Activated gamma-delta T cell treated with Interleukin-2 at 50 U/mL for 16 hours (primary cell): ENCODE data around the gene ERC1.
"Not testable (repeated sequence)": the region's sequence is repeated elsewhere in the genome, so short reads cannot be mapped to it uniquely, and the experiment has no call there.

Experiments used
- DNase-seq: peaks from one replicate; pipeline ENCODE4 v3.0.0-alpha.2; 2020

Gene ERC1

GRCh38 chr12:1080520-1081223 is 89.6 kb downstream of the ERC1 start:
- DNase-seq, result no peak

DNA sequence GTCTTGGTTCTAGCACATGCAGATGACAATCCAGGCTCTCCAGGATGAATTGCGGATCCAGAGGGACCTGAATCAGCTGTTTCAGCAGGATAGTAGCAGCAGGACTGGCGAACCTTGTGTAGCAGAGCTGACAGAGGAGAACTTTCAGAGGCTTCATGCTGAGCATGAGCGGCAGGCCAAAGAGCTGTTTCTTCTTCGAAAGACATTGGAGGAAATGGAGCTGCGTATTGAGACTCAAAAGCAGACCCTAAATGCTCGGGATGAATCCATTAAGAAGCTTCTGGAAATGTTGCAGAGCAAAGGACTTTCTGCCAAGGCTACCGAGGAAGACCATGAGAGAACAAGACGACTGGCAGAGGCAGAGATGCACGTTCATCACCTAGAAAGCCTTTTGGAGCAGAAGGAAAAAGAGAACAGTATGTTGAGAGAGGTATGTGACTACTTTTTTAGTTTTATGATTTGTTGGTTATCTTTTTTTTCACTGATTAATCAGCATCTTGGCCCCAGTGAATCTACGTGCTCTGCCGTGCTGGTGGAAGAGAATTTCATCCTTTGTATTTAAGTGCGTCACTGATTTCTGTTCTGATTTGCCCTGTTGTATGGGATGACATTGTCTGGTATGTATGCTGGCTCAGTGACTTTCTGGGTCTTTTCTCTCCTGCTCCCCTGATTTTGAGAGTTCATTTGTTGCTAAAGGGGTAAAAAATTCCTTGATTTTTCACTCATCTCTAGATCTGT is 92.3 kb downstream of the ERC1 start:
- no peak for DNase-seq

GRCh38 chr12:1083889-1084262 is 92.9 kb downstream of the ERC1 start:
- no peak for DNase-seq

DNA sequence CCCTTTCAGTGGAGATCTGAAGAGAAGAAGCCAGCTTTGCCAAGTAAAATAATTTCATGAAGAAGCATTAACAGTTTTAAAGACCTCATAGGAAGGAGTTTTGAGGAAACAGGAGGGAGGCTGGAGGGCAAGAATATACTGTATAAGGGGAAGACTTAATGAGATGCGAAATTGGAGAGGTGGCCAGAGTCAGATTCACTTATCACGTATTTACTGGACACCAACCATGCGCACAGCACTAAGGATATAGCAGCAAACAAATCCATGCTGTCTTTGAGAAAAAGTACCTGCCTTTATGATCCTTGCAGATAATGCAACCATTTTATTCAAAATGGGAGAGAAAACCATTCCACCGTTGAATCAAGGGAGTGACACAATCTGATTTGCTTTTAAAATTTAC is 100.3 kb downstream of the ERC1 start:
- no peak for DNase-seq

DNA sequence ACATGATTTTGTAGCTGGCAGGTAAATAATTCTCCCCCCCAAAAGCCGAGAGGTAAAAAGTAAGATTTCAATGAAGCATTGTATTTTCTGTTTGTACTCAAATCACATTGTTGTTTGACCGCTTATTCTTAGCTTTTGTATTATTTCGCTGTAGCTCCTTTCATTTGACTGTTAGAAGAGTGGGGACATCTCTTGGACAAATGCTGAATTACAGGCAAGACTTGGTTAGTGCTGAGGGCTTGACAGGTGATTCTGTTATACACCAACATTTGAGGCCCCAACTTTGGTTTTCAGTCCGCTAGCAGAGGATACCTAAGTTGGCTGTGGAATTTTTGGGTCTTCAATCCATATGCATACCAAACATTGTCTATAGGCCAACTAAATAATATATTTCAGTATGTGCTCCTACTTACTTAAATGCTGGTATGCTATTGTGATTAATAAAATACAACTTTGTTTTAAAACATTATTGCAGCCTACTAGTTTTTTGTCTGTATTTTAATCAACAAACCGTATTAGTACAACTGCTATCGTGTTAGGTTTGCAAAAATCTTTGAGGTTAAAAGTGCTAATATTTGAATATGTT is 102.2 kb downstream of the ERC1 start:
- peak; percentile 26 for DNase-seq

DNA sequence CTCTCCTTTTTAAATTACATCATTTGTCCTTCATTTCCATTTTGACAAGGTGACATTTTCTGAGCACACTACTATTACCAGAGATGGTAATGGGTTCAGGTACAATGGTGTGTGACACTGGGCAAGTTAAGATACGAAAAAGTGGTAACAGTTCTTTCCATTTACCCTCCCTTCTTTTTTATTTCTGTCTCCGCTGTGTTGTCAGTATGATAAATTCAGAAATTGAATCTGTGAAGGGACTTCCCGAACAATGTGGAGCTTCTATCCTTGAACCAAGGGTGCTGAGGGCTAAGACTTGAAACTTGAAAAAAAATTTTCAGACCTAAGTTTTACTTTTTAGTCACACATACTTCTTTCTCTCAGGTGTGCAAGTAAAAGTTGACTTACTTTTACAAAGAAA is 103.7 kb downstream of the ERC1 start:
- DNase-seq, result no peak

GRCh38 chr12:1099158-1099557 is 108.1 kb downstream of the ERC1 start:
- DNase-seq, result no peak

- DNase-seq, result not testable (repeated sequence)
Measured at GRCh38 chr12:1099618-1100017, 108.6 kb downstream of the ERC1 start.

GRCh38 chr12:1102115-1102514 is 111.1 kb downstream of the ERC1 start:
- no peak for DNase-seq

DNA sequence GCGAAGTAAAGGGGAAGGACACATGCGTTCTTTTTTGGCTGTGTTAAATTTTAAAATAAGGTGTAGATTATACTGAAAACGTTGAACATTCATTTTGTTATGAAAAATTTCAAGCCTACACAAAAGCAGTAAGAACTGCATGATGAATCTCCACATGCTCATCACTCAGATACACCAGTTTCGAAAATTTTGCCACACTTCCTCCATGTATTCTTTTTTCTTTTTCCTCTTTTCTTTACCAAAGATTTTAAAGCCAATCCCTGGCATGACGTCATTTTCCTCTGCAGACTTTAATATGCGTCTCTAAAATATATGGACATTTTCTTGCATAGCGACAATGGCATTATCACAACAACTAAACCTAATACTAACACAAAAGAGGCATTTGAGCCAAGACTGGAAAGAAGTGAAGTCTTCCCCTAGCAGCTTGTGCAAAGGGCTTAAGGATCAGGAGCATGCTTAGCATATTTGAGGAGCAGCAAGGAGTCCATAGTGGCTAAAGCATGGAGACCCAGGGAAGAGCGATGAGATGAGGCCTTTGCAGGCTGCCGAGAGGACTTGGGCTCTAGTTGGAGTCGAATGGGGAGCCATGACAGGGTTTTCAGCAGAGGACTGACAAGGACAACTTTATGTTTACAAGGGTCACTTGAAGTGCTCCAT is 111.9 kb downstream of the ERC1 start:
- DNase-seq, result no peak

DNA sequence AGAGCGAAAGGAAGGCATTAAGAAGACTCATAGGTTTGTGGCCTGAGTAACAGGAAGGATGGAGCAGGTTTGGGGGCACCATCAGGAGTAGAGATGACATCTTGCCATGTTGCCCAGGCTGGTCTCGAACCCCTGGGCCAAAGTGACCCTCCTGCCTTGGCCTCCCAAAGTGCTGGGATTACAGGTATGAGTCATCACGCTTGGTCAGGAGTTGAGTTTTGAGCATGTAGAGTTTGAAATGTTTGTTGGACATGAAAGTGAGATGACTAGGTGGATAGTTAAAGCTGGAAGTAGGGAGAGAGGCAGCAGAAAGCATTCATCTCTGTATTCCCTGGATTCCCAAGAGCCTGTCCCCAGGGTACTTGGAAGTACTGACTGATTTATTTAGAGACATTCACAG is 112.6 kb downstream of the ERC1 start:
- no peak for DNase-seq

DNA sequence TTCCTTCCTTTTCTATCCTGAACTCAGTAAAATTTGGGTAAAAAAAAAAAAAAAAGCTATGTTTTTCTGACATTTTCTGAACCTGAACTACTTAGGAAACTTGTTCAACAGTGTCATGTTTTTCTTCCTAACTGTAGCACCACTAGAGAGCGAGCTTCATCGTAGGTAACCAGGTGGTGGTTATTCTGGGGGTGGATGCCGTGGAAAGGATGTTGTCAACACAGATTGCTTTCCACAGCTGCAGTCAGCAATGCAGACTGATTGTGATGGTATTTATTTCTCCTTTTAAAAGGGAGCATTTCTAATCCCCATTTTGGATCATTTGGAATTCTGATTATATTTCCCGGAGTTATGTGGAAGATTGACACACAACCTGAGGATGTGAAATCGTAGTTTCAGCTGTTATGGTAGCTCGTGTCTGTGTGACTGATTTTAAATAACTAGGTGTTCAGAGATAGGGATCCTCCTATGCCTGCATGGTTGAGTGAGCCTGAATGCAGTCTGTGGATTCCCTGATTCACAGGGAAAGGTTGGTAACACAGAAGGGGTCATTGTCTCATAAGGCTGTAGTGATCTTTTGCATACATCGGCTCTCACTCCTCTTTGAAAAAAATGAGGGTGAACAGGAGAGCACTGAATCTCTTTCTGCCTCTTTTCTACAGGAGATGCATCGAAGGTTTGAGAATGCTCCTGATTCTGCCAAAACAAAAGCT is 113.2 kb downstream of the ERC1 start:
- no peak for DNase-seq

GRCh38 chr12:1107669-1108068 is 116.6 kb downstream of the ERC1 start:
- DNase-seq, result no peak

DNA sequence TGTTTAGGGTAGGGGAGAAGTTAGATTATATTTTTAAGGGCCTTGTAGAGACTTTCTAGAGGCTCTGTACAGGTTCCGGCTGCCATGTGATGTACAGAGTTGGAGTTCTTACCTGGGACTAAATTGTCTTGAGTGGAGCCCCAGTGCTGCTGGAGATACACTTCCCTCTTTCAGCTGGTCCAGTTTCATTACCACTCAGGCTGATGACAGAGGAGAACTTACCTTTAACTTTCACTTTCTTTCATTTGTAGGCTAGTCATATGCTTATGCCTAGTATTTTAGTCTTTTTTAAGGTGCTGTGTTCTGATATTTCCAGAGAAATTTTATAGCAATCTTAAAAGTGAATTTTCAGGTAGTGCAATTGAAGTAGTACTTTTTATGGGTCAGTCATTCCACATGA is 117.3 kb downstream of the ERC1 start:
- no peak for DNase-seq

DNA sequence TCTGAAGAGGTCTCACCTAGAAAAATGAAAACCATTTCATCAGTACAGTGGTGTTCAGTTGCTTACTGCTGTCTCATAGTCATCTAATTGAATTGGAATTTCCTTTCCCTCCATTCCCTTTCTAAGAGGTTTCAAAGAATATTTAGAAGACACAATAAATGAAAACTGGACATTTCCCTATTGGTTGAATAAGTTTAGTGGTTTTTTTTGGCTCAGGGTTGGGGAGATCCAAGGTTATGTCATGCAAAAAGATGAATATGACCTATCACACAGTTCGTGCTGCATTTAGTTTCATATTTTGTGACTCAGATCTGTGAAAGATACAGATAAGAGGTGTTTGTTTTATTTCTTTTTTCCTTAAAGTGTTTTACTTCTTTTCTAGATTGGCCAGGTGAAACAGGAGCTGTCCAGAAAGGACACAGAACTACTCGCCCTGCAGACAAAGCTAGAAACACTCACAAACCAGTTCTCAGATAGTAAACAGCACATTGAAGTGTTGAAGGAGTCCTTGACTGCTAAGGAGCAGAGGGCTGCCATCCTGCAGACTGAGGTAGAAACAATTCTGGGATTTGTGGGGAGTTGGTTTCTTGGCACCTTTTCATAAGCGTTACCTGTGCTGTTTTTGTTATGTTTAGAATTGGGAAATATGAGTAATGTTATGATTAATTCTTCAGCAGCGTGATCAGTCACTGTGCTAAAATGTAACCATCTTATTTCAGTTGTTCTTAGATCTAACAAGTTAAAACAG is 124.6 kb downstream of the ERC1 start:
- DNase-seq, result no peak

GRCh38 chr12:1117371-1117770 is 126.3 kb downstream of the ERC1 start:
- DNase-seq, result no peak

DNA sequence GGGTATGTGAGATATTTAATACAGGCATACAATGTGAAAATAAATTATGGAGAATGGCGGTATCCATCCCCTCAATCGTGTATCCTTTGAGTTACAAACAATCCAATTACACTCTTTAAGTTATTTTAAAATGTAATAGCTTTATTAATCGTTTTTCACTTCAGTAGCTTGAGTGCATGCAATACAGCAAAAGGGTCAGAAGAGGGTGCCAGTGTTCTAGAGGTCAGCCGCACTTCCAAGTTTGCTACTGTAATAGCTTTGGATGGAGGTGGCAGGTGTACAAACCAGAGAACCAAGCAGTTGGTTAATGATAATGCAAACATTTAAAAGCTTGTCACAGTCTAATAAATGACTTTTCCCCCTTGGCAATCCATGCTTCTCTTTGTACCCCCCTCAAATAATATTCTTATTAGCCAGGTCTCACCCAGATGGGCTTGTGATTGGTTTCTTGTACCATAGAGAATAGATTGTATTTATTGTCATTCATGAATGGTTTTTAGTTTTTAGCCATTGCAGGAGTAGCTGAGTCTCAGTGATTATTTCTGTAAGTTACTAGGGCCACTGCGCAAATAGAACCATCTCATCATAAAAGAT is 127.0 kb downstream of the ERC1 start:
- DNase-seq, result peak; percentile 69

GRCh38 chr12:1122786-1123185 is 131.8 kb downstream of the ERC1 start:
- DNase-seq, result peak; percentile 49

- no peak for DNase-seq
Measured at GRCh38 chr12:1126091-1126490, 135.1 kb downstream of the ERC1 start.

GRCh38 chr12:1127021-1127420 is 136.0 kb downstream of the ERC1 start:
- DNase-seq, result no peak

DNA sequence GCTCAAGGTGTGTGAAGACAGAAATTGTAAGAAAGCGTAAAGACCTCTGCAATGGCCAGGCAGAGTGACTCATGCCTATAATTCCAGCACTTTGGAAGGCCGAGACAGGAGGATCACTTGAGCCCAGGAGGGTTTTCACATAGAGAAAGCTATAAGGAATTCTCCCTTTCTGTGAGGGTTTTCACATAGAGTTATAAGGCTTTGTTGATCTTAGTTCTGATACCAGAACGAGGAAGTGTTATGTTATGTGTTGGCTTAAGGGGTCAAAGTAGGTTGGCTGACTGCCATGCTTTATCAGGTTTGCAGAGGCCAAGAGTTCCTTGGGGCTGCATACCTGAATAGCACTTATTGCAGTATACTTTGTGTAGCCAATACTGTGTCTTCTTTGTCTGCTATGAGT is 139.1 kb downstream of the ERC1 start:
- no peak for DNase-seq

- DNase-seq, result no peak
Measured at GRCh38 chr12:1130571-1130970, 139.5 kb downstream of the ERC1 start.
